Thyroid gland (tissue), 4 donors: ENCODE measurements around the gene GMPS.

Experiments
- CTCF ChIP-seq, 6 experiments: fragments of 200-600 bp in 3 of 6; fragments of 450-650 bp in 3 of 6; sonication (generic) in 3 of 6; IDR thresholded peaks; one replicate each; pipeline ENCODE4 v1.5.1; 2016 to 2019; ENCODE audit warnings: antibody characterized with exemption in 6 of 6, mild to moderate bottlenecking in 2 of 6, inconsistent platforms in 1 of 6, moderate library complexity in 1 of 6
- POLR2A ChIP-seq, 2 donors: fragments of 450-650 bp; IDR thresholded peaks; one replicate each; pipeline ENCODE4 v1.6.1; 2017; ENCODE audit warnings: antibody characterized with exemption in 2 of 2, mild to moderate bottlenecking in 2 of 2, moderate library complexity in 1 of 2

GRCh38 chr3:155978324-155978723, 107.9 kb downstream of the GMPS start:
- TF ChIP-seq CTCF (IDR thresholded peaks at IDR 0.05) (peak in 1 of 6 experiments; percentile 31), POLR2A (IDR thresholded peaks at IDR 0.05) (no peak)
